HG02938 (cell line): ENCODE measurements around the gene IPCEF1.

ENCODE experiments used
- ATAC-seq: cut with Tn5 transposase; IDR thresholded peaks from one replicate; pipeline ENCODE4 v1.9.1; 2021; ENCODE audit warnings: mild to moderate bottlenecking, moderate library complexity; ENCODE audit not compliant: unreplicated experiment

IPCEF1 gene

DNA sequence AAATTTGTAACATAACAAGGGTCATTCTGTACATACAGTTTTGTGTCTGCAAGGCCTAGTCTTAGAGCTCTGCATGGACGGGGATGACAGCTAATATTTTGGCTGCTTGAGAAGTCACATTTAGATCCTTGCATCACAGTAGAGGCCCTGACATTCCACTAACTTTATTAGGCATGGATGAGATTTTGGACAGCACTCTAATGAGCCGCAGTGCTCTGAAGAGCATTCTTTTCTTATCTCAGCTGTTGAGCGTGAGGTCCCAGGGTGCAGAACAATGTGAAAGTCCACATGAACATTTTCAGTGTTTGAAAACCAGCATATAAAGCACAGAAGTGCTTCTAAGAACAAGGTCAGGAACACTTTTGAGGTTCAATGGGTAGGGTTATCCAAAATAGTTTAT, 58.9 kb downstream of the IPCEF1 start:
- ATAC-seq: no peak

DNA sequence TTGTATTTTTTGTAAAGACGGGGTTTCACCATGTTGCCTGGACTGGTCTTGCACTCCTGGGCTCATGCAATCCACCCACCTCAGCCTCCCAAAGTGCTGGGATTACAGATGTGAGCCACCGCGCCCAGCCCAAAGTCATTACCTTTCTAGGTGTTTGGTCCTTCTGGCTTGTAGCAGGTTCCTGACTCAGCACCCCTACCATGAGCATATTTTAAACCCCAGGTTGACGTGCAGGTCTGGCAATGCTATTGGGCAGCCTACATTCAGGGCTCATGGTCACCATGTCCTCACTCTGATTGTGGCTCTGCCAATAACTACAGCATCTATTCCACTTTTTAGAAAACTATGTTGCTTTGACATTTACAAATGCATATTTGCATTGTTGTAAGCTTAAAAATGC, 59.4 kb downstream of the IPCEF1 start:
- no peak for ATAC-seq

DNA sequence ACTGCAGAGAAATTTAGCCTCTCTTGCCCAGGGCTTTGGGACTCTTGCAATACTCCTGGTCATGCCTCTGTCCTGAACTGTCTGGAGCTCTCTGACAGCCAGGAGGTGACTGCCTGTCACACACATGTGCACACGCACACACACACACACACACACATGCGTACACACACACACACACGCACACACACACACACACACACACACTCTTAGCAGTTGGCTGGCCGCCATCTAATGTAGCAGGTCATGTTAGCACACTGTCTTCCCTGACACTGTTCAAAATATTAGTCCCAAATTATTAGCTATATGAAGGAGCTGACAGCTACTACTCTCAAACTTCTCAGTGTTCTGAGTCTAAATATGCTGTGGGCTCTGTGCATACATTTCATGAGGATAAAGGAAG, 60.9 kb downstream of the IPCEF1 start:
- no peak for ATAC-seq

DNA sequence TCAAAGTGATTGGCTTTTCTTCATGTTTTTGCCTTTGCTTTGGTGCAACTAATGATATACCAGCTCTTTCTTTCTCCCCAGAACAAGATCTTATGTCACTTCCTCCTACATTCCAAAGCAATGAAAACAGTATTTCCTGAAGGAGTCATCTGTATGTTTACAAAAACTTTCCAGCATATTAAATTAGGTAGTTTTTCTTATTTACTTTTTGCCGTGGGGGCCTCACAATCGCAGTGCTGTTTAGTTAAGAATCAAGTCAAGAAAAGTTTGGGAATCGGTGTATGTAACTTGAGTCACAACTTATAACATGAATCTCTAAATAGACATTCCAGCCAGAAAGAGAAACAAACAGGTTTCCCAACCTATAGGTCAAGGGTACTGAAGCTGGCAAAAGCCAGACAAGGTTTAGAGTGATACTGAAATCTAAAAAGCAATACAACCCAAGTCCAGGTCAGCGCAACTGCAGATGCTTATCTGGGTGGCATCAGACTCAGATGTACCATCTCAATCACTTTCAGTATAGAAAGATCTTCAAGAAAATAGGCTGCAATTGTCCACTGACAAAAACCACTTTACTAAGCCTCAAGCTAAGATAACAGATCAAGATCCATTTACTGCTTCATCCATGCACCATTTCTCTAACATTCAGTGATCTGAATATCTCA, 63.6 kb downstream of the IPCEF1 start:
- ATAC-seq: no peak

DNA sequence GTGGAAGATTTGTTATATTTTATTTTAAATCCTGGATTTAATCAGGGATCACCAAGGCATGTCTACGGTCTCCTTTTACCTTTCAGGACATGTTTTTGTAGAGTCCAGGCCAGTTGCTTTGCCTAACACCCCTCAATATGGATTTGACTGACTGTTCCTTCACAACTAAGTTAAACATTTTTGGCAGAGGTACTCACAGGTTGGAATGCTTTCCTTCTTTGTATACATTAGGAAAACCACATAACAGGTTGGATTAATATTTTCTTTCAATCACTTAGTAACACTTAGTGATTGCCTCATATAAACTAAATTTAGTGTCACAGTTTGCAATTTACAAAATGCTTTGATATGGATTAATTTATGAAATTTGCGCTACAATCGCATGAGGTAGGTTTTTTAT, 64.5 kb downstream of the IPCEF1 start:
- no peak for ATAC-seq

DNA sequence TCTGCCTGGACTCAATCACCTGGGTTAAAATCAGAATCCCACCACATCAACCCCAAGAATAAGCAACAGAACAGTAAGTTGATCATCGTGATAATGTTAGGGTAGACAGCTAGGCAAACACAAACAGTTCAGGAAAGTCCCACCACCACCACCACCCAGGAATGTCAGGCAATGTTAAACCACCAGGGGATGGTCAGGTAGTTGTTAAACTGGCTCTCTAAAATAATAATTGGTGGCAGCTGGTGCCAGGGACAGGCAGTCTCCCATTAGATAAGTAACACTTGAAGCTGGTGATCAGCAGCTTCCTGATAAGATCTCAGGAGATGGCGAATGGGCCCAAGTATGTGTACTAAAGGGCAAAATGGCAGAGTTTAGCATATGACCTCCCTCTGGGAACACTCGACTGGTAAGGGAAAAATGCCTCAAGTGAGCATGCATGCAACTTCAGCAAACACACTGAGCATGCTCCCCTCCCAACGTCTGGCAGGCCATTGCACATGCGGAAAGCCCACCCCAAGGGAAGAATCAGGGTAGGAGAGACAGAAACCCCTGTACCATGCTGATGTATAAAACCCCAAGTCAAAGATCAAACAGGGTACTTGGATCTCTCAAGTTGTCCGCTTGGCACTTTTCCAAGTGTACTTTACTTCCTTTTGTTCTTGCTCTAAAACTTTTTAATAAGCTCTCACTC, 66.6 kb downstream of the IPCEF1 start:
- no peak for ATAC-seq

DNA sequence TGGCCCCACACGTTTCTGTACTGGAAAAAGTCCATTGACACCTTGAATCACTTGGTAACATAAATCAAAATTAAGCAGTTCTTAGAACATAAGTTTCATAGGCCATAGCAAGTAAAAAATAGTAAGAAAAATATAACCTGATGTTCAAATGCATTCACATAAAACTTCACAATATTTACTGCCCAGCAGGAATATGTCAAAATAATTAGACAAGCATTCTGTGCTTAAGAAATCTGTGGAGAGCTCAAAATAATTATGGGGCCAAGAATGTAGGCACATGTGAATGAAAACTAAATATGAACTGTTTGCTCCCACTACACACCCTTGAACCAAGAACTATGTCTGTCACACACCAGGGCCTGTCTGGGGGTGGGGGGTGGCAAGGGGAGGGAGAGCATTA, 70.8 kb downstream of the IPCEF1 start:
- ATAC-seq: no peak

DNA sequence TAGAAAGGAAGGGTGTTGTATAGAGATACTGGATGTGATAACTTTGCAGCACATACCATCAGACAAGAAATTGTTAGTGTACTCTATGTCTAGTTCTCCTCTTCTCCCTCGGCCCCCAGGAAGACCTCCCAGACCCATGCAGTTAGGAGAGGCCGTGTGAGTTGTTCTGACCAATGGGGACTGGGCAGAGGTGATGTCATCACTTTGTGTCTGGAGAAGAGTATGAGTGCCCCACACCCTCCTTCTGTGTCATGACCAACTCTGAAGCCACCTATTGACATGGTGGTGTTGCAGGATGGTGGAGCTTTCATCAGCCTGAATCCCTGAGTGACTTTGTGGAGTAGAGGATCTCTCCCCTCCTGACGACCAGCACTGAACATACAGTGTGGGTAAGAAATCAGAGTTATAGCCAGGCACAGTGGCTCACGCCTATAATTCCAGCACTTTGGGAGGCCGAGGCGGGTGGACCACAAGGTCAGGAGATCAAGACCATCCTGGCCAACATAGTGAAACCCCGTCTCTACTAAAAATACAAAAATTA, 72.2 kb downstream of the IPCEF1 start:
- ATAC-seq: no peak

DNA sequence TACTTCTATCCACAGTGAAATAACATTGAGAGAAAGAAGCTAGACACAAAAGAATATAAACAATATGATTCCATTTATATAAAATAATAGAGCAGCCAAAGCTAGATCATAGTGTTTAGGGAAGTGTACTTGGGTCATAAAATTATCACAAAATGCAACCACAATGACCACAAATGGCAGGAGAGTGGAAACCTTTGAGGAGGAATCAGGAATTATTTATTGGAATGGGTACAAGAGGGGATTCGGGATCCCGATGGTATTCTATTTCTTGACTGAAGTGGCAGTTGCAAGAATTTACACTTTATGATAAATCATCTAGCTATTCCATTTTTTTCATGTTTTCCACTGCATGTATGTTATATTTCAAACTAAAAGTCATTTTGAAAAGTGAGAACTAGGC, 76.1 kb downstream of the IPCEF1 start:
- ATAC-seq: no peak

DNA sequence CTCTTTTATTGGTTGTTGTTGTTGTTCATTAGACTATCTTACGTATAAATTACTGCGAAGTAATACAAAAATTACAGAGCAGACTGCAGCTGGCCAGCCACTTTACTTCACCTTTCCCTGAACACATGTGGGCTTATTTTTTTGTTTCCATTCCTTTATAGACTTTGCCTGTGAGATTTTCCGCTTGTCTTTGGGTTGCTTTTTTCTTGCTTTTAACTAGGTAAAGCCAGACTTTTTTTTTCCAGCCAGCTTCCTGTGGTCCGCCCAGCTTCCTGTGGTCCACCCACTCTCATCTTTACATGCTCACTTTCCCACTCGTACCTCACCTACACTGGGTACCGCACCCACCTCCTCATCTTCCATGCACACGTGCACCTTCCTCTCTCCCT, 79.0 kb downstream of the IPCEF1 start:
- ATAC-seq: peak; percentile 19

DNA sequence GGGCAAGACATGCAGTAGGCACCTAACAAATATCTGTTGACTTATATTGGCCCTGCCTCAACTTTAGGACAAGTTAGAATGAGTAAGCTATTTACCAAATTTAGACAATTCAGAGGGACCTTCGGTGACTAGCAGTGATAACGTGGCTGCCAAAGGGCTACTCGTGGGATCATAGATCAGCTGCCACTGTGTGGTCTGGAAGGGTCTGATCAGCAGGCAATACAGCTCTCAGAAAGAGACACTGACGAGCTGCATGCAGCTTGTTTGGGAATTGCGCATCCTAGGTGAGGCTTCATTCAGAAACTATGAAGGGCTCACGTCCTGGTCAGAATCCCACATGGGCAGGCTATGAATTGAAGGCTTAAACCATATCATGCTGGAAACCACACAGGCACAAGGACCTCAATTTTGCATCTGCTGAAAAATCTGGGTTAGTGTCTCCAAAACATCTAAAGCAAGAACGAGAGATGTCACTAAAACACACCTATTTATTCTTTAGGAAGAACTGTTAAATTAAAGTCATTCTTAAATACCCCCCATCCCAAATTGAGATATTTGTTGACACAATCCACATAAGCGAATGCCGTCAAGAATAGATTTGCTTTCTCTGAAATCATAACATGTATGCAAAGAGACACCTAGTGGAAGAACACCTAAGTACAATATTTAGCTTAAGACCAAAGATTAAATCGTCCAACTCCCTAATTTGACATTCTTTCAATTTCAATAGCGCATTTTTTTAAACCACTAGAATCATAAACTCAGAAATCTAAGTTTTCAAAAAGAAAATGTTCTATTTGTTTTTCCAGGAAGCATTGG, 79.6 kb downstream of the IPCEF1 start:
- peak; percentile 75 for ATAC-seq

DNA sequence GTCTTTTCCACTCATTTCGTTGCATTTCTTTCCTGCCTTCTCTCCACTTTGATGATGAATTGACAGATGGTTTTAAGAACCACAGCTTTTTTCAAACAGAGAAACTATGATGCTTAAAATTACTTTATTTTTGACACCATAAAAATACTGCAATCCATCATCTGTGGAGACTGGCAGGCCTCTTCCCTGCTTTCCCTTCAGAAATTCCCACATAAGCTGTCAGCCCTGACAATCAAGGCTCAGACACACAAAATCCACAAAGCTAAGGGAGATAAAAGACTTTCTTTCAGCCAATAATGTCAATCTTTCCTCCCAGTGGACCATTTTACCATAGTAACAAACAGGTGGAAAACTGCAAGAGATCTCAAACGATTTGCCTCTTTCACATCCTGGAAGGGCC, 82.4 kb downstream of the IPCEF1 start:
- no peak for ATAC-seq

DNA sequence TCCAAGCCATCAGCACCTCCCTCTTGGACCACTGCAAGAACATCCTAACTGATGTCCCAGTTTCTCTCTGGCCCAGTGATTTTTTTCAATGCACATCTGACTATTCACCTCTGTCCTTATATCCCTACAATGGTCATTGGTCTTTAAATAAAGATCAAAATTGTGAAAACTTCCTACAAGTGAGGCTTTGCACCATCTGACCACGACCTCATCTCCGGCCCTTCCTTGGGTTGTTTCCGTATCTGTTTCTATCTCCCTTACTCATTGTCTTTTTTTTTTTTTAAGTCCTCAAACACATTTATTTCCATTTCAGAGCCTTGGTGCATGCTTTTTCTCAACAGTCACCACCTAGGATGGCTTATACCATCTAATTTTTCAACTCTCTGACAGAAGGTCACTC, 88.1 kb downstream of the IPCEF1 start:
- ATAC-seq: no peak

DNA sequence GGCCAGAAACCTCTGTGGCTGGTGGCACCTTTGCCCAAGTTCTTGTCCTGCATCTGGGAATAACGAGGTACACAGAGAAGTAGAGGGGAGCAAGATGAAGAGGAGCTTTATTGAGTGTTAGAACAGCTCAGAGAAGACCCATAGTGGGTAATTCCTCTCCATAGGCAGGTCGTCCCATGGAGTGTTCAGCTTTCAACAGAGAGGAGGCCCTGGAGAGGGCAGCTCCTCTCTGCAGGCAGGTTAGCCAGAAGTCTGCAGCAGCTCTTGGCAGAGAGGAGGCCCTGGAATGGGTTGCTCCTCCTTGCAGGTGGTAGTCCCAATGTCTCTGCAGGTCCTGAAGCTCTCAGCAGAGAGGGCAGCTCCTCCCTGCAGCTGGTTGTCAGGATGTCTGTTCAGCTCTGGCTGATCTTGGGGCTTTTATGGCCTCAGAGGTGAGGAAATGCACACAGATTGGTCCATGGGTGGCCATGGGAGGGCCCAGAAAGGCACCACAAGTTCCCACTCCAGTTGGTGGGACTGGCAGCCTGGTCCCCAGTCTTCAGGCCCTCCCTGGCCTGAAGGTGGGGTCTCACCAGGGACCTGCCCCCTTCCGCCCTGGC, 89.0 kb downstream of the IPCEF1 start:
- ATAC-seq: no peak

DNA sequence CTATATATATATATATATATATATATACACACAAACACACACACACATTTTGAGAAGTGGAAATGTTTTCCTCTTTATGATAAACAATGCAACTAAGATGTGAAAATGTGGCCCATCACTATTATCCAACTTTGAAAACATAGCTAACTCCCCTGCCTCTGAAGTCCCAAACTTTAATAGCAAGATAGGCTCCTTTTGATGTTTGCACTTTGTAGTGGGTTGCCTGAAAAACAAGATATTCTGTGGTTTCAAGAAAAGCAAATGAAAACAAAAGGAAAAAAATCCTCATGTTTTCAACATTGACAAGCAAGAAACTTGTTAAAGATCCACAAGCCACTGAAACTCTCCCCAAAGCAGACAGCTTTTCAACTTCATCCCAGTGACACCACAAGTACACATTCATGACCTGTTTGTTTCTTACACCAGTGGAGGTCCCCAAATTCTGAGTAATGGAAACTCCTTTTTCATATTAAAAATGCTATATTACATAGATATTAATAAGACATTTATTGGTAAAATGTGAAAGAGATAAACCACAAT, 90.0 kb downstream of the IPCEF1 start:
- peak; percentile 51 for ATAC-seq

DNA sequence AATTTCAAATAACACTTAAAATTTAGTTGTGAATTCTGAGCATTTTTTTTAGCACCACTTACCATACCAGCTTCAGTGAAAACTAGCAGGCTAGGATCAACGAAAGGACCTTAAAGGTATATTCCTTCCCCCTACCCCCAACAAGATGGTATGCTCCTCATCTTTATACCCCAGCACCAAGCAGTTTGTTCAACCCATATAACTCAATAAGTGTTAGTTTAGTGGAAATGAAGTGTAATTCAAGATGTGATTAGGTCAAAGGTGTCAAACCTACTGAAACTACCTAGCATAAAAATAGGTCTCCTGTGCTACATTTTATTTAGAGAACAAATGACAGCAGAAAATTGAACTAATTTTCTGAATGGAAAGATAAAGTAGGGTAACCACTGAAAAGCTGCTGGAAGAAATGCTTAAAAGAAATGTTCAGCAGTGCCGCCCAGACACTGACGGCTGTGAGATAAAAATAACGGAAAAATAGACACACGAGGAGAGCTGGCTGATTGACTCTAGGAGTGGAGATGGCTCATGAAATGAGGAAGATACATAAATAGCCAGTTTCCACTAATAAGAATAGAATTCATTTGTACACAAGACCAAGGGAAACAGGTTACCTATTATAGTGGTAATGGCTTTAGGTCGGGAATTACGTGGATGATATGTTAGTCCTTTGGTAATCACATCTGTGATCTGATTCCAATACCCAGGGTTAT, 94.8 kb downstream of the IPCEF1 start:
- no peak for ATAC-seq

DNA sequence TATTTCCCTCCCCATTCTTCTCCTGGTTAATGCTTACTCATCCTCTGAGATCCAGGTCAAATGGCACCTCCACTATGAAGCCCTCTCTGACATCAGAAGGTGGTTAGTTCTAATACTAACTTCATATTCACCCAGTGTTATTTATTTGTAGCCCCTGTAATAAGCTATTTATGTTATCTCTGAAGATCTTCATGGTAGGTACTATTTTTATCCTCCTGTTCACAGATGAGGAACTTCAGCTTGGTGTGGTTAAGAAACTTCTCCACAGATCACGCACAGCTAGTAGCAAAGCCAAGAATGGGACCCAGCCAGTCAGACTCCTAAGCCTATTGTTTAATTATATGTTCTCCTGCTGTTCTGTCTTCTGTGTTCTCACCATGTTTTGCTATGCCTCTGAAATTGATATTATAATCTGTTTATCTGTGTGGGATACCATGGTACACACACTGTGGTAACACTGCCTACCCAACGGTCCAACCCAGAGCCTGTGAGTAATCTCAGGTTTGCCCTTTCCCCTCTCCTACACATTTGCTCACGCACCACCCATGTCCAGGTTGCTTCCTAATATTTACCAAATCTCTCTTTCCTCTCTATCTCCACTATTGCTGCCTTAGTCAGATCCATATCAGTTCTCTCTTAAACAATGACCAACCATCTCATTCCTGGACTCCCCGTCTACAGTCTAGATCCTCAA, 98.4 kb downstream of the IPCEF1 start:
- peak; percentile 86 for ATAC-seq

DNA sequence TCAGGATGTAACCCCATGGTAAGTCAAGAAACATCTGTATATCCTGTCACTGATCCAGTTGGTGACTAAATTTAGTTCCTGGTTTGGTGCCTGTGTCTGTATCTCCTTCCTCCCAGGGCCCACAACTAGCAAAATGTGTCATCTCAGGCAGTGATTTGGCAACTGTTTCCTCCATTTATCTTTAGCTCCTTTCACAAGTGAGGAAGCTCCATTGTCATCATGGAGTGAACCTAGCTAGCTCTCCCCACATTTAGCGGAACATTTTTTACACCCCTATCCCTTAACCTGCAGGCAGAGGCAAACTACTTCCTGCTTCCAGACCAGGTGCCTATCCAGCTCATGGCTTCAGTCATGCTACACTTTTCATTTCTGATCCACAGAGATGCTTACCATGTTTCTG, 99.5 kb downstream of the IPCEF1 start:
- no peak for ATAC-seq

DNA sequence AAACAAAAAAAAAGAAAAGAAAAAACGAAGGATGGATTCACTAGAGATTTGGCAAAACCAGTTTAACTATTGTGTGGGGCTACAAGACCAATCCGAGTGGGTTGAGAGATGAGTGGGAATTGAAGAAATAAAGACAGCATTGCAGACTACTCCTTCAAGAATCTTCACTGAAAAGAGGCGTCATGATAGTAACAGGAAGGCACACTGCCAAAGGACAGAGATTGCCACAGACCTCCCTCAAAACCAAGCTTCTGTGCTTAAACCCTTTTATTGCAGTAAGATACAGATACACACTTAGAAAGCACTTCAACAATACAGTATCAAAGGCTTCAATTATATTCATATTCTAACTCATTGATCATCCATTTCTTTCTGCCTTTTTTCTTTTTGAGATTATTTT, 103.9 kb downstream of the IPCEF1 start:
- no peak for ATAC-seq

DNA sequence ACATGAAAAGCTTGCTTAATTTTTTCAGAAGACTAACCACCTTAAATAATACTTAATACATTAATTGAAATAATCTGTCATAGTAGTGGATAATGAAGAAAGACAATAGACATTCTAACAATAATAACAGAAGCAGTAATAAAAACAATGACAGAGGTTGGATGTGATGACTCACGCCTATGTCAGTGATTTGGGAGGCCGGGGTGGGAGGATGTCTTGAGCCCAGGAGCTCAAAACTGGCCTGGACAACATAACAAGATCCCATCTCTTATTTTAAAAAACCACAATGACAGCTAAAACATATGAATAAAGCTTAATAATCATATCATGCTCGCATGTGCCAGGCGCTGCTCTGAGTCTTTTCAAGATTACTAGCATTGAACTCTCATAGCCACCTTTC, 105.5 kb downstream of the IPCEF1 start:
- ATAC-seq: no peak
